WTC11 (cell line): ENCODE data around the gene FKBP11. TPM values are rescaled to one million over a fixed set of nuclear protein-coding genes. Genes with fewer than 3 reads are reported as not detected.

ENCODE experiments used
- ATAC-seq: fragments of 200-7000 bp; cut with Tn5 transposase; 2 replicates; pipeline ENCODE4 v1.10.0; 2021; ENCODE audit warnings: mild to moderate bottlenecking, moderate library complexity
- CTCF ChIA-PET: fragments of 300-600 bp; sonication (Branson Sonifier 250); formaldehyde crosslinking; loops from one replicate; lab custom pipeline; 2021; ENCODE audit warnings: antibody characterized with exemption; lab: Charles Lee
- POLR2A ChIA-PET: fragments of 350-600 bp; sonication (Branson Sonifier 250); formaldehyde crosslinking; loops from one replicate; lab custom pipeline; 2021; ENCODE audit warnings: antibody characterized with exemption; lab: Charles Lee
- DNase-seq: peaks from one replicate; pipeline ENCODE4 v3.0.0; 2021; ENCODE audit warnings: low spot score
- H3K27ac Mint-ChIP-seq: 2 replicates; pipeline ENCODE4 v1.8.0; 2021; ENCODE audit warnings: mixed read lengths
- H3K27me3 Mint-ChIP-seq: 2 replicates; pipeline ENCODE4 v1.8.0; 2021; ENCODE audit warnings: low read depth, mild to moderate bottlenecking, moderate library complexity, mixed read lengths
- H3K36me3 Mint-ChIP-seq: 2 replicates; pipeline ENCODE4 v1.8.0; 2021; ENCODE audit warnings: mixed read lengths
- H3K4me1 Mint-ChIP-seq: 2 replicates; pipeline ENCODE4 v1.8.0; 2022; ENCODE audit warnings: mixed read lengths
- H3K4me3 Mint-ChIP-seq: 2 replicates; pipeline ENCODE4 v1.8.0; 2021; ENCODE audit warnings: mild to moderate bottlenecking, moderate library complexity, mixed read lengths
- H3K9me3 Mint-ChIP-seq: 2 replicates; pipeline ENCODE4 v1.8.0; 2021; ENCODE audit warnings: mixed read lengths
- ATF1 ChIP-seq: sonication (generic); formaldehyde crosslinking; IDR thresholded peaks from 2 replicates; pipeline ENCODE4 v1.8.1; 2023; ENCODE audit warnings: mild to moderate bottlenecking, moderate library complexity, missing genetic modification reagents
- EMX1 ChIP-seq: fragments of 250-450 bp; sonication (Bioruptor Pico); IDR thresholded peaks from 2 replicates; pipeline ENCODE4 v1.8.0; 2021; ENCODE audit warnings: mild to moderate bottlenecking
- ESRRA ChIP-seq: sonication (generic); formaldehyde crosslinking; IDR thresholded peaks from 2 replicates; pipeline ENCODE4 v1.8.1; 2022; ENCODE audit warnings: mild to moderate bottlenecking, missing genetic modification reagents, borderline replicate concordance
- FOXP1 ChIP-seq: sonication (generic); formaldehyde crosslinking; IDR thresholded peaks from 2 replicates; pipeline ENCODE4 v1.8.0; 2022; ENCODE audit warnings: missing genetic modification reagents, mild to moderate bottlenecking, moderate library complexity, borderline replicate concordance
- GABPB1 ChIP-seq: sonication (generic); formaldehyde crosslinking; IDR thresholded peaks from 2 replicates; pipeline ENCODE4 v1.8.1; 2023; ENCODE audit warnings: mild to moderate bottlenecking, missing genetic modification reagents
- IRF1 ChIP-seq: sonication (generic); formaldehyde crosslinking; IDR thresholded peaks from 2 replicates; pipeline ENCODE4 v1.8.0; 2023; ENCODE audit warnings: missing genetic modification reagents
- IRF2 ChIP-seq: sonication (generic); formaldehyde crosslinking; IDR thresholded peaks from 2 replicates; pipeline ENCODE4 v1.8.0; 2022; ENCODE audit warnings: low read depth, missing genetic modification reagents, borderline replicate concordance
- MAX ChIP-seq: sonication (generic); formaldehyde crosslinking; IDR thresholded peaks from 2 replicates; pipeline ENCODE4 v1.8.0; 2022; ENCODE audit warnings: mild to moderate bottlenecking, missing genetic modification reagents
- NFATC4 ChIP-seq: fragments of 250-450 bp; sonication (Bioruptor Pico); IDR thresholded peaks from 2 replicates; pipeline ENCODE4 v1.9.0; 2021; ENCODE audit warnings: mild to moderate bottlenecking
- NR3C1 ChIP-seq: sonication (generic); formaldehyde crosslinking; conservative IDR thresholded peaks from 2 replicates; pipeline ENCODE4 v1.8.1; 2023; ENCODE audit warnings: low read depth, mild to moderate bottlenecking, missing genetic modification reagents
- PRRX2 ChIP-seq: fragments of 250-450 bp; sonication (Bioruptor Pico); IDR thresholded peaks from 2 replicates; pipeline ENCODE4 v1.8.0; 2021; ENCODE audit warnings: mild to moderate bottlenecking
- RELA ChIP-seq: sonication (generic); formaldehyde crosslinking; IDR thresholded peaks from 2 replicates; pipeline ENCODE4 v1.8.1; 2022; ENCODE audit warnings: missing genetic modification reagents, mild to moderate bottlenecking, borderline replicate concordance
- SOX15 ChIP-seq: fragments of 250-450 bp; sonication (Bioruptor Pico); IDR thresholded peaks from 2 replicates; pipeline ENCODE4 v1.9.0; 2021; ENCODE audit warnings: mild to moderate bottlenecking
- ZNF263 ChIP-seq: sonication (generic); formaldehyde crosslinking; IDR thresholded peaks from 2 replicates; pipeline ENCODE4 v1.8.1; 2022; ENCODE audit warnings: low read depth, mild to moderate bottlenecking, moderate library complexity, missing genetic modification reagents
- ZSCAN18 ChIP-seq: fragments of 250-450 bp; sonication (Bioruptor Pico); IDR thresholded peaks from 2 replicates; pipeline ENCODE4 v2.1.2; 2022; ENCODE audit warnings: mild to moderate bottlenecking, moderate library complexity
- total RNA-seq: library from RNA; stranded (reverse); gene quantifications from 3 replicates; pipeline ENCODE4 v1.2.3, GENCODE V29; 2021
- TF ChIP-seq, protein P1 (sequence below): sonication (generic); formaldehyde crosslinking; IDR thresholded peaks from 2 replicates; pipeline ENCODE4 v1.8.0; 2023; ENCODE audit warnings: mild to moderate bottlenecking, missing genetic modification reagents
- TF ChIP-seq, protein P2 (sequence below): sonication (generic); formaldehyde crosslinking; IDR thresholded peaks from 2 replicates; pipeline ENCODE4 v1.8.1; 2022; ENCODE audit warnings: low read depth, mild to moderate bottlenecking, moderate library complexity, missing genetic modification reagents, borderline replicate concordance
- TF ChIP-seq, protein P3 (sequence below): sonication (generic); formaldehyde crosslinking; IDR thresholded peaks from 2 replicates; pipeline ENCODE4 v1.8.1; 2023; ENCODE audit warnings: mild to moderate bottlenecking, missing genetic modification reagents, moderate library complexity
- TF ChIP-seq, protein P4 (sequence below): sonication (generic); formaldehyde crosslinking; IDR thresholded peaks from 2 replicates; pipeline ENCODE4 v1.8.0; 2022; ENCODE audit warnings: mild to moderate bottlenecking, missing genetic modification reagents
- TF ChIP-seq, protein P5 (sequence below): sonication (generic); formaldehyde crosslinking; IDR thresholded peaks from 2 replicates; pipeline ENCODE4 v1.8.0; 2022; ENCODE audit warnings: mild to moderate bottlenecking, missing genetic modification reagents

Gene FKBP11
- total RNA-seq, 1 experiment from 2014 or later, result 64.5 TPM

DNA sequence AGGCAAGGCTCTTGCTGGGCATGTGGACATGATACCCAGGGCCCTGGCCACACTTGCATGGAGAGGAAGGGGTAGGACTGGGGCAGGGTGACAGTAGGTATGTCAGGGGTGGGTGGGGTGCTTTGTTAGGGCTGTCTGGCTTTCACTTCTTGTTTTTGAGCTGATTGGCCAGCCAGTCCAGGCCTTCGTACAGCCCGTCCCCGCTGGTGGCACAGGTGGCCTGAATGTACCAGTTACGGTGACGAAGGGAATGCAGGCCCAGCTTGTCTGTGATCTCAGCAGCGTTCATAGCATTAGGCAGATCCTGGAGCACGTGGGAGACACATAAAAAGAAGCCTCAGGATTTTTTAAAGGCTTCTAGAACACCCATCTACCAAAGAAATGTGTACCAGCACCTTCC, 13.5 kb upstream of the FKBP11 start:
- CTCF ChIA-PET, result interaction anchor here (1.3 to 3.7 kb wide), 4 partner anchors 35 to 86 kb away, joined by 3 to 50 read pairs (median 14); partner anchors contain the start of genes DDX23 and WNT1
- TF ChIP-seq NR3C1 (CRISPR knock-in tag) (no peak), PRRX2 (CRISPR knock-in tag) (no peak), ATF1 (CRISPR knock-in tag) (no peak), FOXP1 (no peak), RELA (CRISPR knock-in tag) (no peak), GABPB1 (CRISPR knock-in tag) (no peak), ZSCAN18 (CRISPR knock-in tag) (no peak), ZNF263 (CRISPR knock-in tag) (no peak), MAX (CRISPR knock-in tag) (no peak), SOX15 (CRISPR knock-in tag) (no peak), IRF2 (CRISPR knock-in tag) (no peak), NFATC4 (CRISPR knock-in tag) (no peak), EMX1 (CRISPR knock-in tag) (no peak), IRF1 (no peak), ESRRA (CRISPR knock-in tag) (no peak)
- TF ChIP-seq, protein P1, sequence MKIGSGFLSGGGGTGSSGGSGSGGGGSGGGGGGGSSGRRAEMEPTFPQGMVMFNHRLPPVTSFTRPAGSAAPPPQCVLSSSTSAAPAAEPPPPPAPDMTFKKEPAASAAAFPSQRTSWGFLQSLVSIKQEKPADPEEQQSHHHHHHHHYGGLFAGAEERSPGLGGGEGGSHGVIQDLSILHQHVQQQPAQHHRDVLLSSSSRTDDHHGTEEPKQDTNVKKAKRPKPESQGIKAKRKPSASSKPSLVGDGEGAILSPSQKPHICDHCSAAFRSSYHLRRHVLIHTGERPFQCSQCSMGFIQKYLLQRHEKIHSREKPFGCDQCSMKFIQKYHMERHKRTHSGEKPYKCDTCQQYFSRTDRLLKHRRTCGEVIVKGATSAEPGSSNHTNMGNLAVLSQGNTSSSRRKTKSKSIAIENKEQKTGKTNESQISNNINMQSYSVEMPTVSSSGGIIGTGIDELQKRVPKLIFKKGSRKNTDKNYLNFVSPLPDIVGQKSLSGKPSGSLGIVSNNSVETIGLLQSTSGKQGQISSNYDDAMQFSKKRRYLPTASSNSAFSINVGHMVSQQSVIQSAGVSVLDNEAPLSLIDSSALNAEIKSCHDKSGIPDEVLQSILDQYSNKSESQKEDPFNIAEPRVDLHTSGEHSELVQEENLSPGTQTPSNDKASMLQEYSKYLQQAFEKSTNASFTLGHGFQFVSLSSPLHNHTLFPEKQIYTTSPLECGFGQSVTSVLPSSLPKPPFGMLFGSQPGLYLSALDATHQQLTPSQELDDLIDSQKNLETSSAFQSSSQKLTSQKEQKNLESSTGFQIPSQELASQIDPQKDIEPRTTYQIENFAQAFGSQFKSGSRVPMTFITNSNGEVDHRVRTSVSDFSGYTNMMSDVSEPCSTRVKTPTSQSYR, result no peak
- TF ChIP-seq, protein P2, sequence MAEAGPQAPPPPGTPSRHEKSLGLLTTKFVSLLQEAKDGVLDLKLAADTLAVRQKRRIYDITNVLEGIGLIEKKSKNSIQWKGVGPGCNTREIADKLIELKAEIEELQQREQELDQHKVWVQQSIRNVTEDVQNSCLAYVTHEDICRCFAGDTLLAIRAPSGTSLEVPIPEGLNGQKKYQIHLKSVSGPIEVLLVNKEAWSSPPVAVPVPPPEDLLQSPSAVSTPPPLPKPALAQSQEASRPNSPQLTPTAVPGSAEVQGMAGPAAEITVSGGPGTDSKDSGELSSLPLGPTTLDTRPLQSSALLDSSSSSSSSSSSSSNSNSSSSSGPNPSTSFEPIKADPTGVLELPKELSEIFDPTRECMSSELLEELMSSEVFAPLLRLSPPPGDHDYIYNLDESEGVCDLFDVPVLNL, result no peak
- TF ChIP-seq, protein P3, sequence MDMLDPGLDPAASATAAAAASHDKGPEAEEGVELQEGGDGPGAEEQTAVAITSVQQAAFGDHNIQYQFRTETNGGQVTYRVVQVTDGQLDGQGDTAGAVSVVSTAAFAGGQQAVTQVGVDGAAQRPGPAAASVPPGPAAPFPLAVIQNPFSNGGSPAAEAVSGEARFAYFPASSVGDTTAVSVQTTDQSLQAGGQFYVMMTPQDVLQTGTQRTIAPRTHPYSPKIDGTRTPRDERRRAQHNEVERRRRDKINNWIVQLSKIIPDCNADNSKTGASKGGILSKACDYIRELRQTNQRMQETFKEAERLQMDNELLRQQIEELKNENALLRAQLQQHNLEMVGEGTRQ, result no peak
- TF ChIP-seq, protein P4, sequence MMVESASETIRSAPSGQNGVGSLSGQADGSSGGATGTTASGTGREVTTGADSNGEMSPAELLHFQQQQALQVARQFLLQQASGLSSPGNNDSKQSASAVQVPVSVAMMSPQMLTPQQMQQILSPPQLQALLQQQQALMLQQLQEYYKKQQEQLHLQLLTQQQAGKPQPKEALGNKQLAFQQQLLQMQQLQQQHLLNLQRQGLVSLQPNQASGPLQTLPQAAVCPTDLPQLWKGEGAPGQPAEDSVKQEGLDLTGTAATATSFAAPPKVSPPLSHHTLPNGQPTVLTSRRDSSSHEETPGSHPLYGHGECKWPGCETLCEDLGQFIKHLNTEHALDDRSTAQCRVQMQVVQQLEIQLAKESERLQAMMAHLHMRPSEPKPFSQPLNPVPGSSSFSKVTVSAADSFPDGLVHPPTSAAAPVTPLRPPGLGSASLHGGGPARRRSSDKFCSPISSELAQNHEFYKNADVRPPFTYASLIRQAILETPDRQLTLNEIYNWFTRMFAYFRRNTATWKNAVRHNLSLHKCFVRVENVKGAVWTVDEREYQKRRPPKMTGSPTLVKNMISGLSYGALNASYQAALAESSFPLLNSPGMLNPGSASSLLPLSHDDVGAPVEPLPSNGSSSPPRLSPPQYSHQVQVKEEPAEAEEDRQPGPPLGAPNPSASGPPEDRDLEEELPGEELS (CRISPR knock-in tag), result no peak
- TF ChIP-seq, protein P5, sequence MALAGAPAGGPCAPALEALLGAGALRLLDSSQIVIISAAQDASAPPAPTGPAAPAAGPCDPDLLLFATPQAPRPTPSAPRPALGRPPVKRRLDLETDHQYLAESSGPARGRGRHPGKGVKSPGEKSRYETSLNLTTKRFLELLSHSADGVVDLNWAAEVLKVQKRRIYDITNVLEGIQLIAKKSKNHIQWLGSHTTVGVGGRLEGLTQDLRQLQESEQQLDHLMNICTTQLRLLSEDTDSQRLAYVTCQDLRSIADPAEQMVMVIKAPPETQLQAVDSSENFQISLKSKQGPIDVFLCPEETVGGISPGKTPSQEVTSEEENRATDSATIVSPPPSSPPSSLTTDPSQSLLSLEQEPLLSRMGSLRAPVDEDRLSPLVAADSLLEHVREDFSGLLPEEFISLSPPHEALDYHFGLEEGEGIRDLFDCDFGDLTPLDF (CRISPR knock-in tag), result no peak
- peaks cover 47% of the 10 kb centered on the region for H3K36me3 Mint-ChIP-seq
- H3K27me3 Mint-ChIP-seq, result no peaks in the 10 kb centered on the region
- H3K4me3 Mint-ChIP-seq, result no peak overlapping the region
- POLR2A ChIA-PET, result no interaction called here
- DNase-seq, result no peak
- ATAC-seq, result no peak
- no peaks in the 10 kb centered on the region for H3K4me1 Mint-ChIP-seq
- H3K27ac Mint-ChIP-seq, result no peak overlapping the region
- no peaks in the 10 kb centered on the region for H3K9me3 Mint-ChIP-seq
